ENCODE measurements around the gene MCRS1. TPM values are rescaled to one million over a fixed set of nuclear protein-coding genes. Genes with fewer than 3 reads are reported as not detected.

Gene MCRS1
- total RNA-seq, 6 donors from 2014 or later: 39.6 to 85.9 (median 62.7) TPM

DNA sequence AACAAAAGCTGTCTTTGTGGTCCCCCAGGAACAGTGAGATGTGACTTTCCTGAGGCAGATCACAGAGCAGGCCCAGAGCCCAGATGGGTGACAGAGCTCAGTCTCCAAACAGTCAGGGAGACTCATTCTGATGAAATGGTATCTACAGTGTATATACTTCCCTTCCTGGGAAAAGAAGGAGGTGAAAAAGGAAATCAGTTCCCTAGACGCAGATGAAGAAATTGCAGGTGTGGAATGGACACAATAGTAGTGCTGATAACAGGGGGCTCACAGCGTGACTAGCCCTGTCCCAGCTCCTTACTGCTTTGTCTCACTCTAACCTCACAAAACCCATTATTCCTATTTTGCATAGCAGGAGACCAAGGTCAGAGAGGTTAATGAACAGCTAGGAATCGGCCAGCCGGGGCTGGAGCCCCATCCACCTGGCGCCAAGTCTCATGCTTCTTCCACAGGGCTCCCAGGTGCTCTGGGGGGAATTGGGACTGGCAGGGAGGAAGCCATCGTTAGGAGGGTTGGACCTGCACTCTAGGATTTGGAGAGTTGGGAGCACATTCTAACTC lies 17.2 kb downstream of the MCRS1 start:
- no peaks in the 10 kb centered on the region for H3K9me3 ChIP-seq
- no peak for TF ChIP-seq POLR2AphosphoS5 (IDR thresholded peaks at IDR 0.05)
- TF ChIP-seq EP300 (IDR thresholded peaks at IDR 0.05): no peak
- TF ChIP-seq, protein P1, sequence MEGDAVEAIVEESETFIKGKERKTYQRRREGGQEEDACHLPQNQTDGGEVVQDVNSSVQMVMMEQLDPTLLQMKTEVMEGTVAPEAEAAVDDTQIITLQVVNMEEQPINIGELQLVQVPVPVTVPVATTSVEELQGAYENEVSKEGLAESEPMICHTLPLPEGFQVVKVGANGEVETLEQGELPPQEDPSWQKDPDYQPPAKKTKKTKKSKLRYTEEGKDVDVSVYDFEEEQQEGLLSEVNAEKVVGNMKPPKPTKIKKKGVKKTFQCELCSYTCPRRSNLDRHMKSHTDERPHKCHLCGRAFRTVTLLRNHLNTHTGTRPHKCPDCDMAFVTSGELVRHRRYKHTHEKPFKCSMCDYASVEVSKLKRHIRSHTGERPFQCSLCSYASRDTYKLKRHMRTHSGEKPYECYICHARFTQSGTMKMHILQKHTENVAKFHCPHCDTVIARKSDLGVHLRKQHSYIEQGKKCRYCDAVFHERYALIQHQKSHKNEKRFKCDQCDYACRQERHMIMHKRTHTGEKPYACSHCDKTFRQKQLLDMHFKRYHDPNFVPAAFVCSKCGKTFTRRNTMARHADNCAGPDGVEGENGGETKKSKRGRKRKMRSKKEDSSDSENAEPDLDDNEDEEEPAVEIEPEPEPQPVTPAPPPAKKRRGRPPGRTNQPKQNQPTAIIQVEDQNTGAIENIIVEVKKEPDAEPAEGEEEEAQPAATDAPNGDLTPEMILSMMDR (IDR thresholded peaks at IDR 0.05): no peak
- TF ChIP-seq POLR2A (IDR thresholded peaks at IDR 0.05): no peak
- 84 to 85% methylated on average over 6 of the region's 6 CpGs for WGBS, 2 donors

DNA sequence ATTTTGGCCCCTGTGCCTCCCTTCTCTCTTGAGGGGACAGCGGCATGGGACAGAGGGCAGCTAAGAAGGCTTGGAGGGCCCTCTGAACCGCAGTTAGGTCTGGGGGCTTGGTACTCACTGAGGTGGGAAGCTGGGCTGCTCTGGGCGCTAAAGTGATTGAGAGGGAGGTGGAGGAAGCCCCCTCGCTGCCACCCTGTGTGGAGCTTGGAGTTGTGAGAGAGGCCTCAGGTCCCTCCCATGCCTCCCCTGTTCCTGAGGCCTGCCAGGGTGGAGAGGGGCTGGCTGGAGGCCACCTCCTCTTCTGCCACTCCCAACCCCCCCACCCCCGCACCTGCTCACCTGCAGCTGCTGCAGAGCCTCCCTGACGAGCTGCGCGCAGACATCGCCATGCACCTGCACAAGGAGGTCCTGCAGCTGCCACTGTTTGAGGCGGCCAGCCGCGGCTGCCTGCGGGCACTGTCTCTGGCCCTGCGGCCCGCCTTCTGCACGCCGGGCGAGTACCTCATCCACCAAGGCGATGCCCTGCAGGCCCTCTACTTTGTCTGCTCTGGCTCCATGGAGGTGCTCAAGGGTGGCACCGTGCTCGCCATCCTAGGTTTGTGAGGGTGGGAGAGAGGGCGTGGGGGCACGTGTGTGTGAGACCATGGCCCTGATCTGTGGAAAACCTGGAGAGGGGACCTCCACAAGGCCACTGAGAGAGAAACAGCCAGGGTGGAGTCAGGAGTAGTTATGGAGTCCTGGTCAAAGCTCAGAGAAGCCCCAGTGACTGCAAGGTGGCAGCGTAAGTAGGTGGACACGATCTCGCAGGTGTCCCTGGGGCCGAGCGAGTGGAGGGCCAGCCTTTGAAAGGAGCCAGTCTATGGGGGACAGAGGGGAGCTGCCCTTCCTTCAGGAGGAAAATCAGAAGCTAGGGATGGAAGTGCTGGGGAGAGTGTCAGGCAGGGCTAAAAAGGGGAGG lies 17.9 kb downstream of the MCRS1 start:
- DNase-seq (peak in 1 of 2 donors; percentile 84), ATAC-seq (ENCODE audit: low FRiP score in 2 of 2) (no peak)
- peaks cover 12 to 15% (median 13%) of the 10 kb centered on the region in 4 donors for H3K4me1 ChIP-seq
- no peaks in the 10 kb centered on the region for H3K36me3 ChIP-seq
- no peaks in the 10 kb centered on the region for H3K9me3 ChIP-seq
- peaks cover 0 to 17% (median 10%) of the 10 kb centered on the region in 4 donors for H3K27me3 ChIP-seq
- H3K27ac ChIP-seq: no peak overlapping the region
- no peak overlapping the region for H3K4me3 ChIP-seq
- TF ChIP-seq POLR2A (IDR thresholded peaks at IDR 0.05): no peak
- TF ChIP-seq, protein P1 (IDR thresholded peaks at IDR 0.05): no peak
- no peak for TF ChIP-seq POLR2AphosphoS5 (IDR thresholded peaks at IDR 0.05)
- no peak for TF ChIP-seq EP300 (IDR thresholded peaks at IDR 0.05)
- WGBS, 2 donors: 92% methylated on average over 18 to 24 of the region's 28 CpGs

More for the DNA sequence above, 17.2 kb downstream of the MCRS1 start:
- ATAC-seq (ENCODE audit: low FRiP score in 2 of 2) (no peak), DNase-seq (no peak)
- no peak overlapping the region for H3K27ac ChIP-seq
- H3K4me3 ChIP-seq: no peak overlapping the region
- H3K4me1 ChIP-seq: peaks cover 12 to 15% (median 13%) of the 10 kb centered on the region in 4 donors
- H3K36me3 ChIP-seq: peaks cover 0 to 4% (median under 1%) of the 10 kb centered on the region in 4 donors
- peaks cover 0 to 17% (median 10%) of the 10 kb centered on the region in 4 donors for H3K27me3 ChIP-seq

DNA sequence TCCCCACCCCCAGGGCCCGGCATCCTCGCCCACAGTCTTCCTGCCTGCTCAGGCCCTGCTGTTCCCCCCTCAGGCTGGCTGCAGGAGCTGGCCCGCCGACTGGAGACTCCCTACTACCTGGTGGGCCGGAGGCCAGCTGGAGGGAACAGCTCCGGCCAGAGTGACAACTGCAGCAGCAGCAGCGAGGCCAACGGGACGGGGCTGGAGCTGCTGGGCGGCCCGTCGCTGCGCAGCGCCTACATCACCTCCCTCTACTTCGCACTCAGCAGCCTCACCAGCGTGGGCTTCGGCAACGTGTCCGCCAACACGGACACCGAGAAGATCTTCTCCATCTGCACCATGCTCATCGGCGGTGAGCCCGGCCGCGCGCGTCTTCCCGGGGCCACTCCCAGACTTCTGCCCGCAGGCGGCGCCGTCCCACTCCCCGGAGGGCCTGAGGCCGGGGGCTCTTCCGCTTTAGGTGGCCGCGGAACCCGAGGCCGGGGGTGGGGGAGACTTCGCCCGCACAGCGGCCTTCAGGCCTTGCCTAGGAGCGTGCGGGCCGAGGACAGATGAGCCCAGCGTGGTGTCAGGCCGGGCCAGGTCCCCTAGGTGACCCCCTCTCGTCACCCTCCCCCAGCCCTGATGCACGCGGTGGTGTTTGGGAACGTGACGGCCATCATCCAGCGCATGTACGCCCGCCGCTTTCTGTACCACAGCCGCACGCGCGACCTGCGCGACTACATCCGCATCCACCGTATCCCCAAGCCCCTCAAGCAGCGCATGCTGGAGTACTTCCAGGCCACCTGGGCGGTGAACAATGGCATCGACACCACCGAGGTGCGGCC lies 18.9 kb downstream of the MCRS1 start:
- TF ChIP-seq, protein P1 (IDR thresholded peaks at IDR 0.05): peak in 5 of 6 experiments; percentile 19 to 46 (median 32)
- no peak for TF ChIP-seq POLR2AphosphoS5 (IDR thresholded peaks at IDR 0.05)
- H3K27me3 ChIP-seq: peaks cover 0 to 17% (median 10%) of the 10 kb centered on the region in 4 donors
- ATAC-seq (ENCODE audit: low FRiP score in 2 of 2) (peak in 1 of 2 donors; percentile 60), DNase-seq (peak in 1 of 2 donors; percentile 91)
- H3K36me3 ChIP-seq: no peaks in the 10 kb centered on the region
- WGBS, 2 donors: 2 to 25% methylated on average over 18 to 20 of the region's 70 CpGs
- no peaks in the 10 kb centered on the region for H3K9me3 ChIP-seq
- peaks cover 12 to 15% (median 13%) of the 10 kb centered on the region in 4 donors for H3K4me1 ChIP-seq
- peak overlapping the region in 3 of 4 donors; percentile 25 to 43 (median 36) for H3K4me3 ChIP-seq
- no peak overlapping the region for H3K27ac ChIP-seq

DNA sequence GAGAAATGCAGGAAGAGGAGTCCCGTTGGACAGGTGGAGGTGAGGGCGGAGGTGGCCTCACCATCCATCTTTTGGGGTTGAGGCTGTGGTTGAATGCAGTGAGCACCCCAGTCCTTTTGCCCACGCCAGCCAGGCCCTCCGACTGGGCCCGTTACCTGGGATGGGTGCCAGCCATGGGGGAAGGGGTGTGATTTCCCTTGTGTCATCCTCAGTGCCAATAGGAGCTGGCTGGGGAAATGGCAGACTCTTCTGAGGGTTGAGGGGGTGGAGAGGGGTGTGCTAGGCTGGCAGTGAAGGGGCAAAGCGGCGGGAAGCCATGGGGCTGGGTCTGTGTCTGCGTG lies 19.5 kb downstream of the MCRS1 start:
- Histone ChIP-seq H3K4me1 (peaks cover 12 to 15% (median 13%) of the 10 kb centered on the region in 4 donors), H3K27me3 (peaks cover 0 to 17% (median 10%) of the 10 kb centered on the region in 4 donors), H3K36me3 (no peaks in the 10 kb centered on the region), H3K9me3 (no peaks in the 10 kb centered on the region), H3K4me3 (peak overlapping the region in 3 of 4 donors; percentile 25 to 43 (median 36)), H3K27ac (no peak overlapping the region)
- 42 to 52% methylated on average over 5 to 8 of the region's 8 CpGs for WGBS, 2 donors
- no peak for ATAC-seq (ENCODE audit: low FRiP score in 2 of 2)
- no peak for TF ChIP-seq POLR2AphosphoS5 (IDR thresholded peaks at IDR 0.05)
- TF ChIP-seq, protein P1 (IDR thresholded peaks at IDR 0.05): no peak
- DNase-seq: no peak

Measured in upper lobe of left lung (tissue), 6 donors.